ENCODE measurements around the gene BARX1.

BARX1 gene

DNA sequence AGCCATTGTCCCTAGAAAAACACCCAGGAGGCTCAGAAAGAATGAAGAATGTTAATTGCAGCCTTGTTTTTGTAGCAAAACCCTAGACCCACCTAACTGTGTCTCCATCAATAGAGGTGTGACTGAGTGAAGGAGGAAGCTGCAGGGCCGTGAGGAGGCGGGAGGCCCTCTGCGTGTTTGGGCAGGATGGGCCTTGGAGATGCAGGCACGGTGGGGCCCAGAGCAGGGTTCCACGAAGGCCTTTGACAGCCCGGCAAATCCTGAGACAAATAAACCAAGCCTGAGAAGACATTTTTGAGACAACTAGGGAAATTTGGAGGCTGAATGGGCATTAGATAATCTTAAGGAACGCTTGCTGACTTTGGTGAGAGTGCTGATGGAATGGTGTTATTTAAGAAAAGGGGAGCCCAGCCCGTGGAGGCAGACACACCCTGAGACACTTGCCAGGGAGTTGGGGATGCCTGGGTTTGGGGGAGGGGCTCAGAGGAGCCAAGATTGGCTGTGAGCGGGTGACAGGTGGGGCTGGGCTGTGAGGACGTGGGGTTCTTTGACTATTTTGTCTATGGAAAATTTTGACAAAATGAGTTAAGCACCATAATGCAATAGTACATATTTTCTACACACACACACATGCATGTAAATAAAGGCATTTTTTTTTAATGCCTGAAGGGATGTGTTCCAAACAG, 48.8 kb downstream of the BARX1 start:
- Histone ChIP-seq H3K36me3 (ENCODE audit: insufficient read depth) (no peaks in the 10 kb centered on the region), H3K4me3 (IDR thresholded peaks at IDR 0.05; ENCODE audit: insufficient read depth, low read depth, low read length) (no peak overlapping the region), H3K79me2 (ENCODE audit: insufficient read depth, low read depth) (no peaks in the 10 kb centered on the region), H3K27me3 (ENCODE audit: insufficient read depth, low read depth) (no peaks in the 10 kb centered on the region), H3K27ac (no peak overlapping the region), H2AFZ (ENCODE audit: low read depth) (no peak overlapping the region), H3K4me2 (no peak overlapping the region), H3K9ac (no peak overlapping the region), H3K4me1 (ENCODE audit: low read depth, poor library complexity, severe bottlenecking) (no peaks in the 10 kb centered on the region), H4K20me1 (ENCODE audit: insufficient read depth) (no peaks in the 10 kb centered on the region)
- TF ChIP-seq, protein P1, sequence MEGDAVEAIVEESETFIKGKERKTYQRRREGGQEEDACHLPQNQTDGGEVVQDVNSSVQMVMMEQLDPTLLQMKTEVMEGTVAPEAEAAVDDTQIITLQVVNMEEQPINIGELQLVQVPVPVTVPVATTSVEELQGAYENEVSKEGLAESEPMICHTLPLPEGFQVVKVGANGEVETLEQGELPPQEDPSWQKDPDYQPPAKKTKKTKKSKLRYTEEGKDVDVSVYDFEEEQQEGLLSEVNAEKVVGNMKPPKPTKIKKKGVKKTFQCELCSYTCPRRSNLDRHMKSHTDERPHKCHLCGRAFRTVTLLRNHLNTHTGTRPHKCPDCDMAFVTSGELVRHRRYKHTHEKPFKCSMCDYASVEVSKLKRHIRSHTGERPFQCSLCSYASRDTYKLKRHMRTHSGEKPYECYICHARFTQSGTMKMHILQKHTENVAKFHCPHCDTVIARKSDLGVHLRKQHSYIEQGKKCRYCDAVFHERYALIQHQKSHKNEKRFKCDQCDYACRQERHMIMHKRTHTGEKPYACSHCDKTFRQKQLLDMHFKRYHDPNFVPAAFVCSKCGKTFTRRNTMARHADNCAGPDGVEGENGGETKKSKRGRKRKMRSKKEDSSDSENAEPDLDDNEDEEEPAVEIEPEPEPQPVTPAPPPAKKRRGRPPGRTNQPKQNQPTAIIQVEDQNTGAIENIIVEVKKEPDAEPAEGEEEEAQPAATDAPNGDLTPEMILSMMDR (conservative IDR thresholded peaks at IDR 0.05; ENCODE audit: low read depth, low read length), result no peak

DNA sequence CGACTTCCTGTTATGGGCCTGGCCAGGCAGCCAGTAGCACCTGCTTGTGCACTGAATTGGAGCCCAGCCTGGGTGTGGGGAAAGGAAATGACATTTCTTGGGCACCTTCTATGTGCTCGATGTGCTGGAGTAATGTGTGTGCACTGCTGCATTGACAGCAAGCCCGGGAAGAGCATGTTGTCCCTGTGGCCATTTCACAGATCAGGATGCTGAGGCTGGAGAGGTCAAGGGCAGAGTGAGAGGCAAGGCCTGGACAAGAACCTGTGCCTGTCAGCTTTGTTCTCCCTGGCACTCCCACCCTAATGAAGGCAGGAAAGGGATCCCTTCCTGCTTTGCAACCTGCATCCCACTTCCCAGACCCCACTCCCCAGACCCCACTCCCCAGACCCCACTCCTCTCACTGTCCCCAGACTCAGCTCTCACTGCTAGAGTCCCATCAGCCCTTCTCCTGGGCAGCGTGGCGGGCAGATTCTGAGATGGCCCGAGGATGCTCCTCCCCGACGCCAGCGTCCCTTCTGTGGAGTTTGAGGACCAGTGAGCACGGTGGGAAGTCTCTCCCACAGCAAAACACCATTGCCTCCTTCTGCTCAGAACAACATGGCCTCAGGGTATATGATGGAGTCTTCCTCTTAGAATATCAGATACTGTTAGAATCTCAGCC, 49.6 kb downstream of the BARX1 start:
- no peak overlapping the region for H2AFZ ChIP-seq (ENCODE audit: low read depth)
- no peaks in the 10 kb centered on the region for H4K20me1 ChIP-seq (ENCODE audit: insufficient read depth)
- no peaks in the 10 kb centered on the region for H3K27me3 ChIP-seq (ENCODE audit: insufficient read depth, low read depth)
- no peak overlapping the region for H3K4me2 ChIP-seq
- no peaks in the 10 kb centered on the region for H3K36me3 ChIP-seq (ENCODE audit: insufficient read depth)
- H3K27ac ChIP-seq, result no peak overlapping the region
- TF ChIP-seq, protein P1 (conservative IDR thresholded peaks at IDR 0.05; ENCODE audit: low read depth, low read length), result no peak
- no peaks in the 10 kb centered on the region for H3K4me1 ChIP-seq (ENCODE audit: low read depth, poor library complexity, severe bottlenecking)
- no peak overlapping the region for H3K9ac ChIP-seq
- no peaks in the 10 kb centered on the region for H3K79me2 ChIP-seq (ENCODE audit: insufficient read depth, low read depth)
- no peak overlapping the region for H3K4me3 ChIP-seq (IDR thresholded peaks at IDR 0.05; ENCODE audit: insufficient read depth, low read depth, low read length)

DNA sequence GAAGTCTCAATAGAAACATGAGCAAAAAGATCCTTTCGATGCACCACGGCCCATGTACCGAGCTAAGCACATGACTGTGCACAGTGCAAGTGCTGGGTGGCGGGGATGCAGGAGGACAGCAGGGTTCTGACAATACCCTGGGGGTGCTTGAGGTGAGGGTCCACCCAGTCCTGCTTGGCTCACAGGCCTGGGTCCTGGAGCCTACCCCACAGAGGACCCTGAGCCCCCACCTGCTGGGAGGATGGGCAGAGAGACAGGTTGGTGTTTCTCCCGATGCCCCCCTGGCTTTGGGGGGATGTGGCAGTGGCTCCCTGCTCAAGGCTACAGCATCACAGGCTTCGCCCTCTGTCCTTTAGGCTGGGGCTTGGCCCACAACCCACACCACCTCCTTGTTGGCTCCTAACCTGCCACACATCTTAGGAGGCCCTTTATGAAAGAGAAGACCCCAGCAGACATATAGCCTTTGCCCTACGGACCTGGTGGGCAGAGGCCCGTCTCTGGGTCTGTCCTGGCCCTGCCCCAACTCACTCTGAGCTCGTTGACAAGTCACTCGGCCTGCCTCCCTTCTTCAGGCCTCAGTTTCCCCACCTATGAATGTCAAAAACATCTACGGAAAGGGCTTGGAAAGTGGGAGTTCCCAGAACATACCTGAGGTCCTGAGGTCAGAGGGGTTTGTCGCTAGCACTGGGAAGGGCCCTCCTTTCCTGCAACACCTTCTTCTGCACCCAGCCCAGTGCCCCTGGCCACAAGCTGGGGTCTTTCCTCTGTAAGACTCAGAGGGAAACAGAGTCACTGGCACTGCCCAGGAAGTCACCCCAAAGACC, 50.3 kb downstream of the BARX1 start:
- H3K36me3 ChIP-seq (ENCODE audit: insufficient read depth), result no peaks in the 10 kb centered on the region
- no peaks in the 10 kb centered on the region for H3K4me1 ChIP-seq (ENCODE audit: low read depth, poor library complexity, severe bottlenecking)
- H2AFZ ChIP-seq (ENCODE audit: low read depth), result no peak overlapping the region
- no peak overlapping the region for H3K4me3 ChIP-seq (IDR thresholded peaks at IDR 0.05; ENCODE audit: insufficient read depth, low read depth, low read length)
- H3K27ac ChIP-seq, result no peak overlapping the region
- H3K9ac ChIP-seq, result no peak overlapping the region
- no peaks in the 10 kb centered on the region for H3K27me3 ChIP-seq (ENCODE audit: insufficient read depth, low read depth)
- TF ChIP-seq, protein P1 (conservative IDR thresholded peaks at IDR 0.05; ENCODE audit: low read depth, low read length), result no peak
- no peaks in the 10 kb centered on the region for H3K79me2 ChIP-seq (ENCODE audit: insufficient read depth, low read depth)
- H3K4me2 ChIP-seq, result no peak overlapping the region
- H4K20me1 ChIP-seq (ENCODE audit: insufficient read depth), result no peaks in the 10 kb centered on the region

DNA sequence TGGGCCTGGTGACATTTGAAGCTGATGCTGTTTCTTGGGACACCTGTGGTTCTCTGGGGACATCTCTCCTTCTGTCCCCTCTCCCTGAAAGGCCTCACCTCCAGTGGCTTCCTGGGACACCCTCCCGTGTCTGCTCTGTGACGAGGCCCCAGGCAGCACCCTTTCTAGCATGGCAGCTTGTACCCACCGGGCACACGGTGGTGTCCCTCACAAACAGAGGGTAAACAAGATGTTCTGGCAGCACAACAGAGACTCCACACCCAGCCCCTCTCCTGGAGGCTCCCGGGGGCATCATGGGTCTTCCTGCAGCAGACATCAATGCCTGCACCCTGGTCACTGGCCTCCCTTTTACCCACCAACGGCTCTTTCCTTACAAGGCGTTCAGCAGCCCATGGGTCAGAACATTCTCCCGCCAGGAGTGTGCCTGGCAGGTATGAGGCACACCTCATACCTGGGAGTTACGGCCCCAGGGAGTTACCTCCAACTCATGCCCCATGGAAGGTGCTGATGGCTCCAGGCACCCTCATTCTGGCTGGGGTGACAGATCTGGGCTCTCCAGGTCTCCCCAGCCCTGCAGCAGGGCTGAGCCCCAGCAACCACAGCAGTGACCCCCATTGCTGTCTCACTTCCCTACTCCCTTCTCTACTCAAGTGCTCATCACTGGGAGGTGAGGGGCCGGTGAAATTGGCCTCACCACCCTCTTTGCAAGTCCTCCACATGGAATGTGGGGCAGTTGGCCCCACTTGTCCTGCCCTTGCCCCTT, 51.1 kb downstream of the BARX1 start:
- no peaks in the 10 kb centered on the region for H3K27me3 ChIP-seq (ENCODE audit: insufficient read depth, low read depth)
- H2AFZ ChIP-seq (ENCODE audit: low read depth), result no peak overlapping the region
- H3K79me2 ChIP-seq (ENCODE audit: insufficient read depth, low read depth), result no peaks in the 10 kb centered on the region
- TF ChIP-seq, protein P1 (conservative IDR thresholded peaks at IDR 0.05; ENCODE audit: low read depth, low read length), result no peak
- no peak overlapping the region for H3K4me2 ChIP-seq
- H3K4me1 ChIP-seq (ENCODE audit: low read depth, poor library complexity, severe bottlenecking), result no peaks in the 10 kb centered on the region
- no peak overlapping the region for H3K27ac ChIP-seq
- no peak overlapping the region for H3K4me3 ChIP-seq (IDR thresholded peaks at IDR 0.05; ENCODE audit: insufficient read depth, low read depth, low read length)
- no peak overlapping the region for H3K9ac ChIP-seq
- H4K20me1 ChIP-seq (ENCODE audit: insufficient read depth), result no peaks in the 10 kb centered on the region
- H3K36me3 ChIP-seq (ENCODE audit: insufficient read depth), result no peaks in the 10 kb centered on the region
